ENCODE results near the gene EXOSC2.

DNA sequence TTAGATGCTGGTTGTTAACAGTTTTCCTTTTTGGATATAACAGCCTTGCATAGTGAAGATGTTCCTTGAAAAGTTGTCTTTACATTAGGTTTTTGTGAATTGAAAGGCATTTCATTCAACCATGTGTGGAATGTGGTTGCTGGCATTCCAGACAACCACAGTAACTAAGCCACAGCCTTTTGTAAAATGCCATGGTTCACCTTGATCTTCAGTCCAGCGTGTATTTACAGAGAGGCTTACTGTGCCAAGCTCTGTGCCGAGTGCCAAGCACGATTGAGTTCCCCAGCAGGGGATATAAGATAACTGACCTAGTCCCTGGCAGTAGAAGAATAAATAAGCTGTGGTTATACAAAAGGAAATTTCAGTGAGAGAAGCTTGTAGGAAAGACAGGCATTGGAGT lies 4.9 kb downstream of the EXOSC2 start:
- TF ChIP-seq EZH2 (optimal IDR thresholded peaks at IDR 0.05; ENCODE audit: low read depth, low read length) (no peak), EZH2phosphoT487 (IDR thresholded peaks at IDR 0.05; ENCODE audit: low read length) (no peak)
- TF ChIP-seq, protein P1, sequence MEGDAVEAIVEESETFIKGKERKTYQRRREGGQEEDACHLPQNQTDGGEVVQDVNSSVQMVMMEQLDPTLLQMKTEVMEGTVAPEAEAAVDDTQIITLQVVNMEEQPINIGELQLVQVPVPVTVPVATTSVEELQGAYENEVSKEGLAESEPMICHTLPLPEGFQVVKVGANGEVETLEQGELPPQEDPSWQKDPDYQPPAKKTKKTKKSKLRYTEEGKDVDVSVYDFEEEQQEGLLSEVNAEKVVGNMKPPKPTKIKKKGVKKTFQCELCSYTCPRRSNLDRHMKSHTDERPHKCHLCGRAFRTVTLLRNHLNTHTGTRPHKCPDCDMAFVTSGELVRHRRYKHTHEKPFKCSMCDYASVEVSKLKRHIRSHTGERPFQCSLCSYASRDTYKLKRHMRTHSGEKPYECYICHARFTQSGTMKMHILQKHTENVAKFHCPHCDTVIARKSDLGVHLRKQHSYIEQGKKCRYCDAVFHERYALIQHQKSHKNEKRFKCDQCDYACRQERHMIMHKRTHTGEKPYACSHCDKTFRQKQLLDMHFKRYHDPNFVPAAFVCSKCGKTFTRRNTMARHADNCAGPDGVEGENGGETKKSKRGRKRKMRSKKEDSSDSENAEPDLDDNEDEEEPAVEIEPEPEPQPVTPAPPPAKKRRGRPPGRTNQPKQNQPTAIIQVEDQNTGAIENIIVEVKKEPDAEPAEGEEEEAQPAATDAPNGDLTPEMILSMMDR (IDR thresholded peaks at IDR 0.05; ENCODE audit: low read length) = no peak

All from MM.1S (cell line).